HL-60 (cell line): ENCODE measurements around the gene CNDP1.

Experiments
- DNase-seq, 2 experiments: peaks; one replicate each; pipeline ENCODE4 v3.0.0-alpha.2; 2010 to 2020; ENCODE audit warnings: low read depth in 1 of 2, low spot score in 1 of 2
- H3K27ac ChIP-seq: fragments of 250-450 bp; sonication (Bioruptor Pico); replicated peaks from 2 replicates; pipeline ENCODE4 v1.5.1; 2020; ENCODE audit warnings: mild to moderate bottlenecking, moderate library complexity
- H3K27me3 ChIP-seq: fragments of 250-450 bp; sonication (Bioruptor Pico); 2 replicates; pipeline ENCODE4 v1.5.1; 2021; ENCODE audit warnings: mild to moderate bottlenecking, moderate library complexity; ENCODE audit not compliant: insufficient read depth, poor library complexity, severe bottlenecking
- H3K4me3 ChIP-seq: replicated peaks from 2 replicates; pipeline ENCODE4 v1.5.1; 2011; ENCODE audit warnings: mild to moderate bottlenecking, control low read depth, low read length; ENCODE audit not compliant: insufficient read depth
- GABPA ChIP-seq: IDR thresholded peaks from 2 replicates; pipeline ENCODE4 v1.6.1; 2012; ENCODE audit warnings: low read depth
- POLR2AphosphoS5 ChIP-seq: IDR thresholded peaks from 2 replicates; pipeline ENCODE4 v1.6.1; 2012; ENCODE audit warnings: low read depth
- SPI1 ChIP-seq: IDR thresholded peaks from 2 replicates; pipeline ENCODE4 v1.6.1; 2012; ENCODE audit warnings: low read depth, mild to moderate bottlenecking, borderline replicate concordance
- TF ChIP-seq, protein P1 (sequence below): IDR thresholded peaks from 2 replicates; pipeline ENCODE4 v1.6.1; 2012; ENCODE audit warnings: low read depth; ENCODE audit not compliant: insufficient replicate concordance
- TF ChIP-seq, protein P2 (sequence below): IDR thresholded peaks from one replicate; pipeline ENCODE4 v1.5.1; 2011; ENCODE audit warnings: low read length, control low read depth, inconsistent platforms; ENCODE audit not compliant: insufficient read depth

The CNDP1 gene

DNA sequence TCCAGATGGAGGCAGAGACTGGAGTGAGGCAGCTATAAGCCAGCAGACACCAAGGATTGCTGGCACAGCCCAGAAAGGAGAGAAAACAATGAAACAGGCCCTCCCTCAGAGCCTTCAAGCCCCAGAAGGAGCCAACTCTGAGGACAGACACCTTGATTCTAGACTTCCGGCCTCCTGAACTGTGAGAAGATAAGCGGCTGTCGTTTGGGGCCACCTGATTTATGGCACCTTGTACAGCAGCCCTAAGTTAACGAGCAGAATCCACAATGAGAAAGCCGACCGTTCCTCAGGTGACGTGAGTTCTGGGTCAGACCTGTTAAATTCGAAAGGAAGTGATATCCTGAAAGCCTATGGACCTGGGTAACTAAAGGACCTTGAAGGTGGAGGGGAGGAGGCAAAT, 45.4 kb upstream of the CNDP1 start:
- H3K27ac ChIP-seq = no peak overlapping the region
- H3K4me3 ChIP-seq = no peak overlapping the region

DNA sequence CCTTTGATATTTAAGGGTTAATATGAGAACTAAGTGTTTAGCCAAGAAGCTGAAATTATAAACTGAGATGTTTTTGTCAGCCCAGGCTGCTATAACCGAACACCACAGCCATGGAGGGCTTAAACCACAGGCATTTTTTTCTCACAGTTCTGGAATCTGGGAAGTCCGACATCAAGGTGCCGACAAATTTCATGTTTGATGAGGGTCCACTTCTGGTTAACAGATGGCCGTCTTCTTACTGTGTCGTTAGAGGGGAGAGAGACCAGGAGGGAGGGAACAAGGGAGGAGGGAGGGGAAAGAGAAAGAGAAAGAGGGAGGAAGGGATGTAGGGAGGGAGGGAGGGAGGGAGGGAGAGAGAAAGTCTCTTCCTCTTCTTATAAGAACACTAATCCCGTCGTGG, 44.6 kb upstream of the CNDP1 start:
- TF ChIP-seq GABPA (no peak), SPI1 (no peak), POLR2AphosphoS5 (no peak)
- TF ChIP-seq, protein P1, sequence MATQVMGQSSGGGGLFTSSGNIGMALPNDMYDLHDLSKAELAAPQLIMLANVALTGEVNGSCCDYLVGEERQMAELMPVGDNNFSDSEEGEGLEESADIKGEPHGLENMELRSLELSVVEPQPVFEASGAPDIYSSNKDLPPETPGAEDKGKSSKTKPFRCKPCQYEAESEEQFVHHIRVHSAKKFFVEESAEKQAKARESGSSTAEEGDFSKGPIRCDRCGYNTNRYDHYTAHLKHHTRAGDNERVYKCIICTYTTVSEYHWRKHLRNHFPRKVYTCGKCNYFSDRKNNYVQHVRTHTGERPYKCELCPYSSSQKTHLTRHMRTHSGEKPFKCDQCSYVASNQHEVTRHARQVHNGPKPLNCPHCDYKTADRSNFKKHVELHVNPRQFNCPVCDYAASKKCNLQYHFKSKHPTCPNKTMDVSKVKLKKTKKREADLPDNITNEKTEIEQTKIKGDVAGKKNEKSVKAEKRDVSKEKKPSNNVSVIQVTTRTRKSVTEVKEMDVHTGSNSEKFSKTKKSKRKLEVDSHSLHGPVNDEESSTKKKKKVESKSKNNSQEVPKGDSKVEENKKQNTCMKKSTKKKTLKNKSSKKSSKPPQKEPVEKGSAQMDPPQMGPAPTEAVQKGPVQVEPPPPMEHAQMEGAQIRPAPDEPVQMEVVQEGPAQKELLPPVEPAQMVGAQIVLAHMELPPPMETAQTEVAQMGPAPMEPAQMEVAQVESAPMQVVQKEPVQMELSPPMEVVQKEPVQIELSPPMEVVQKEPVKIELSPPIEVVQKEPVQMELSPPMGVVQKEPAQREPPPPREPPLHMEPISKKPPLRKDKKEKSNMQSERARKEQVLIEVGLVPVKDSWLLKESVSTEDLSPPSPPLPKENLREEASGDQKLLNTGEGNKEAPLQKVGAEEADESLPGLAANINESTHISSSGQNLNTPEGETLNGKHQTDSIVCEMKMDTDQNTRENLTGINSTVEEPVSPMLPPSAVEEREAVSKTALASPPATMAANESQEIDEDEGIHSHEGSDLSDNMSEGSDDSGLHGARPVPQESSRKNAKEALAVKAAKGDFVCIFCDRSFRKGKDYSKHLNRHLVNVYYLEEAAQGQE = no peak
- TF ChIP-seq, protein P2, sequence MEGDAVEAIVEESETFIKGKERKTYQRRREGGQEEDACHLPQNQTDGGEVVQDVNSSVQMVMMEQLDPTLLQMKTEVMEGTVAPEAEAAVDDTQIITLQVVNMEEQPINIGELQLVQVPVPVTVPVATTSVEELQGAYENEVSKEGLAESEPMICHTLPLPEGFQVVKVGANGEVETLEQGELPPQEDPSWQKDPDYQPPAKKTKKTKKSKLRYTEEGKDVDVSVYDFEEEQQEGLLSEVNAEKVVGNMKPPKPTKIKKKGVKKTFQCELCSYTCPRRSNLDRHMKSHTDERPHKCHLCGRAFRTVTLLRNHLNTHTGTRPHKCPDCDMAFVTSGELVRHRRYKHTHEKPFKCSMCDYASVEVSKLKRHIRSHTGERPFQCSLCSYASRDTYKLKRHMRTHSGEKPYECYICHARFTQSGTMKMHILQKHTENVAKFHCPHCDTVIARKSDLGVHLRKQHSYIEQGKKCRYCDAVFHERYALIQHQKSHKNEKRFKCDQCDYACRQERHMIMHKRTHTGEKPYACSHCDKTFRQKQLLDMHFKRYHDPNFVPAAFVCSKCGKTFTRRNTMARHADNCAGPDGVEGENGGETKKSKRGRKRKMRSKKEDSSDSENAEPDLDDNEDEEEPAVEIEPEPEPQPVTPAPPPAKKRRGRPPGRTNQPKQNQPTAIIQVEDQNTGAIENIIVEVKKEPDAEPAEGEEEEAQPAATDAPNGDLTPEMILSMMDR = no peak
- no peak for DNase-seq
- Histone ChIP-seq H3K27ac (no peak overlapping the region), H3K4me3 (no peak overlapping the region), H3K27me3 (peaks cover 12% of the 10 kb centered on the region)

More for the DNA sequence above, 45.4 kb upstream of the CNDP1 start:
- TF ChIP-seq POLR2AphosphoS5 = no peak
- TF ChIP-seq, protein P2 = no peak
- no peak for TF ChIP-seq GABPA
- no peak for TF ChIP-seq SPI1
- TF ChIP-seq, protein P1 = no peak
- peaks cover 12% of the 10 kb centered on the region for H3K27me3 ChIP-seq
- DNase-seq = no peak

DNA sequence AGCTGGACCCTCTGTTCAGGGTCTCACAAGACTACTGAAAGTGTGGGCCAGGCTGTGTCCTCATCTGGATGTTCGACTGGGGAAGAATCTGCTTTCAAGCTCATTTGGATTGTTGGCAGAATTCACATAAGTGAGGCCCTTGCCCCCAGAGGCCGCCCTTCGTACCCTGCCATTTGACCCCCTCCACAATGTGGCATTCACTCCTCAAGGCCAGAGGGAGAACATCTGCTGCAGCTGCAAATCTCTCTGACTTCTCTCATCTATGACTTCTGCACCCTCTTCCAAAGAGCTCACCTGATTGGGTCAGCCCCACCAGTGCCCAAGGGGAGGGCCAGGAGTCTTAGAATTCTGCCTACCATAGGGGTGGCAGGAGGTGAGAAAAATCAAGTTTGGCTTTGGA, 42.0 kb upstream of the CNDP1 start:
- TF ChIP-seq POLR2AphosphoS5 (no peak), SPI1 (no peak), GABPA (no peak)
- TF ChIP-seq, protein P1 = no peak
- TF ChIP-seq, protein P2 = no peak
- H3K27me3 ChIP-seq = peaks cover 7% of the 10 kb centered on the region
- no peak overlapping the region for H3K4me3 ChIP-seq

More for the DNA sequence above, 42.0 kb upstream of the CNDP1 start:
- no peak overlapping the region for H3K27ac ChIP-seq
- DNase-seq = no peak
